Erythroblast (primary cell): ENCODE results near the gene BMP15.

Experiments used
- GATA1 ChIP-seq: IDR thresholded peaks from 2 replicates; pipeline ENCODE4 v1.6.1; 2011; ENCODE audit warnings: low read depth, mild to moderate bottlenecking, control low read depth, low read length, moderate library complexity
- POLR2A ChIP-seq: IDR thresholded peaks from 2 replicates; pipeline ENCODE4 v1.6.1; 2011; ENCODE audit warnings: mild to moderate bottlenecking, low read length

DNA sequence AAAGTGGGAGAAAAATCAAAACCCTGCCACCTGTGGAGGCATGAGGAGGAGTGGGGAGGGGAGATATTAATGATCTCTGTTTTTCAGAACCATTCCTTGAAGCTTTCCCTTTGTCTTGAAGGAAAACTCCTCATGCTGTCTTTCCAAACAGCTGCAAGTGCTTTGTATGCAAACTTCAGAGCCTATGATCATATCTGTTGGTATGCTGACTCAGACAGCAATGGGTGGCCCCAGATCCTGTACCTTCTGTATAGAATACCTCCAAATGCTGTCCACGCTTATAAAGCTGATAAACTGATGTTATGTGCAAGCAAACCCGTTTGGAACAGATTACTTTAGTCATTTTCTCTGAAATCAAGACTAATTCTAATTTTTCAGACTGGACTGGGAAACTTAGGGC is 31.9 kb downstream of the BMP15 start:
- TF ChIP-seq POLR2A: no peak
- no peak for TF ChIP-seq GATA1
